Measurements from ENCODE around the gene WDR82.

GRCh38 chr3:52231502-52232278, 46.8 kb downstream of the WDR82 start:
- TF ChIP-seq POLR2A (IDR thresholded peaks at IDR 0.05) (no peak), EP300 (IDR thresholded peaks at IDR 0.05; ENCODE audit: low read depth) (no peak), CTCF (IDR thresholded peaks at IDR 0.05) (peak; percentile 89 to 95 (median 93)), POLR2AphosphoS5 (IDR thresholded peaks at IDR 0.05) (peak in 2 of 3 donors; percentile 26 to 46)
